Measurements from ENCODE around the gene PEX5.

DNA sequence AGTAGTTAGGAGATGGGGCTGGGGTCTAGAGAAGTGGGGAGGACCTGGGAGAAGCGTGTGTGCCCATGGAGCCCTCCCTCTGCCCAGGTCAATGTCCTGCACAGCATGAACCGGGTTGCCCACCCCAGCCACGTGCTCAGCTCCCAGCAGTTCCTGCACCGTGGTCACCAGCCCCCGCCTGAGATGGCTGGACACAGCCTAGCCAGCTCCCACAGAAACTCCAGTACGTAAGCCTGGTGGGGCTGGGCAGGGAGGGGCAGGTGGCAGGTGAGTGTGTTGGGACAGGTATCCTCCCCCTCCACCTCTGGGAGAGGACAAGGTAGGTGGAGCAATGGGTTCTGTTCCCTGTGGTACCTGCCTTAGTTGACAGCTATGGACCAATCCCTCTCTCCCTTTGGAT lies 38.6 kb upstream of the PEX5 start:
- TF ChIP-seq, protein P1, sequence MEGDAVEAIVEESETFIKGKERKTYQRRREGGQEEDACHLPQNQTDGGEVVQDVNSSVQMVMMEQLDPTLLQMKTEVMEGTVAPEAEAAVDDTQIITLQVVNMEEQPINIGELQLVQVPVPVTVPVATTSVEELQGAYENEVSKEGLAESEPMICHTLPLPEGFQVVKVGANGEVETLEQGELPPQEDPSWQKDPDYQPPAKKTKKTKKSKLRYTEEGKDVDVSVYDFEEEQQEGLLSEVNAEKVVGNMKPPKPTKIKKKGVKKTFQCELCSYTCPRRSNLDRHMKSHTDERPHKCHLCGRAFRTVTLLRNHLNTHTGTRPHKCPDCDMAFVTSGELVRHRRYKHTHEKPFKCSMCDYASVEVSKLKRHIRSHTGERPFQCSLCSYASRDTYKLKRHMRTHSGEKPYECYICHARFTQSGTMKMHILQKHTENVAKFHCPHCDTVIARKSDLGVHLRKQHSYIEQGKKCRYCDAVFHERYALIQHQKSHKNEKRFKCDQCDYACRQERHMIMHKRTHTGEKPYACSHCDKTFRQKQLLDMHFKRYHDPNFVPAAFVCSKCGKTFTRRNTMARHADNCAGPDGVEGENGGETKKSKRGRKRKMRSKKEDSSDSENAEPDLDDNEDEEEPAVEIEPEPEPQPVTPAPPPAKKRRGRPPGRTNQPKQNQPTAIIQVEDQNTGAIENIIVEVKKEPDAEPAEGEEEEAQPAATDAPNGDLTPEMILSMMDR (IDR thresholded peaks at IDR 0.05) = no peak
- TF ChIP-seq POLR2A (IDR thresholded peaks at IDR 0.05) = no peak

Data from breast epithelium (tissue), 3 donors.